BLaER1 treated with 17β-estradiol and CSF1 and Interleukin-3, amounts not matched to agents 10 nM and 100 nM (cell line): ENCODE results near the gene CTSW.

ENCODE experiments used
- H3K27ac ChIP-seq, 11 experiments: shearing (Covaris generic); formaldehyde crosslinking; 2 replicates each; pipeline ENCODE4 v1.8.1; 2022
- H3K27me3 ChIP-seq, 11 experiments: shearing (Covaris generic); formaldehyde crosslinking; 2 replicates each; pipeline ENCODE4 v1.8.1; 2022
- H3K36me3 ChIP-seq, 11 experiments: shearing (Covaris generic); formaldehyde crosslinking; 2 replicates each; pipeline ENCODE4 v1.8.1; 2022
- H3K4me1 ChIP-seq, 10 experiments: shearing (Covaris generic); formaldehyde crosslinking; 2 replicates each; pipeline ENCODE4 v1.8.1; 2022
- H3K4me2 ChIP-seq, 11 experiments: shearing (Covaris generic); formaldehyde crosslinking; 2 replicates each; pipeline ENCODE4 v1.8.1; 2022
- H3K4me3 ChIP-seq, 10 experiments: shearing (Covaris generic); formaldehyde crosslinking; 2 replicates each; pipeline ENCODE4 v1.8.1; 2022
- H3K9ac ChIP-seq, 11 experiments: shearing (Covaris generic); formaldehyde crosslinking; 2 replicates each; pipeline ENCODE4 v1.8.1; 2022
- H3K9me3 ChIP-seq, 11 experiments: shearing (Covaris generic); formaldehyde crosslinking; replicated peaks in 1 of 11; 2 replicates each; pipeline ENCODE4 v1.8.1; 2022
- H4K20me1 ChIP-seq, 11 experiments: shearing (Covaris generic); formaldehyde crosslinking; 2 replicates each; pipeline ENCODE4 v1.8.1; 2022
- Cebpa-rat ChIP-seq, 11 experiments: shearing (Covaris generic); IDR thresholded peaks; 2 replicates each; pipeline ENCODE4 v1.8.1; 2022

Gene CTSW

DNA sequence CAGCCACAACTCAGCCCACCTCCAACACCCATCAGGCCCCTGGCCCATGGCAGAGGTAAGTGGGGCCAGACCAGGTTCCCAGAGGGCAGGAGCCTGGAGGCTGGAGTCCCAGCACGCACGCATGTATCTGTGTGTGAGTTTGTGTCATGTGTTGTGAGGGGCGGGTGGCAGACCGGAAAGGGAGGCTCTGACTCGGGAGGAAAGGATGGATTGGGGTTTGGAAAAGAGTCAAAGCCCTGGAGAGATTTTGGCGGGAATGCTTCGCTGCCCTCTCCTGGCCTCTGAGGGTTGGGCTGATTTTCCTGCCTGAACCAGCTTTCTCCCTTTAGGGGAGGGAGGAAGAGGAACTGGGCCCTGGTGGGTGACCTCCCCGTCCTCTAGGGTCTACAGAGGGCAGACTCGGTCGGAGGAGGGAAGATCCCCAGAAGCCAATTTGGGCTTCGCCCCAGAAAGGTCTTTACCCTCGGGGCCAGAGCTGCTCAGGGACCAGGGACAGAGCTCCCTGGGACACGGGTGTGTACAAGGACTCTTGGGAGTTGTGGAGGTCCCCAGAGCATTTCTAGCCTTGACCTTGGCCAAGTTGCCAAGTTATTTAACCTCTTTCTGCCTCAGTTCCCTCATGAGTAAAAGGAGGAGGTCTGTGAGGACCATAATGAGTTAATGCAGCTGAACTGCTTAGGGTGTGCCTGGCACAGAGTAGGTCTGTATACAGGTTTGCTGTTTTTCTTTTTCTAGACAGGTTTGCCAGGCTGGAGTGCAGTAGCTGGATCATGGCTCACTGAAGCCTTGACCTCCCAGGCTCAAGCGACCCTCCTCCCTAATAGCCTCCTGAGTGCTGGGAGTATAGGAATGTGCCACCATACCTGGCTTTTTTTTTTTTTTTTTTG lies 32.3 kb downstream of the CTSW start:
- peak overlapping the region in 8 of 11 experiments; percentile 3 to 42 (median 20); a peak in 9 of 22 replicates for H3K9ac ChIP-seq
- no peaks in the 10 kb centered on the region for H3K9me3 ChIP-seq
- 0 out of 22 replicates have a peak, but pooled peaks cover 0 to 1% (median 0%) of the 10 kb centered on the region in 11 experiments for H3K36me3 ChIP-seq
- peak overlapping the region; percentile 63 to 83 (median 75) for H3K4me2 ChIP-seq
- H4K20me1 ChIP-seq: peaks cover 0 to 22% (median 13%) of the 10 kb centered on the region in 11 experiments; a peak in 12 of 22 replicates
- TF ChIP-seq Cebpa-rat (IDR thresholded peaks at IDR 0.05): no peak
- H3K4me1 ChIP-seq: peaks cover 39 to 73% (median 61%) of the 10 kb centered on the region in 10 experiments
- H3K4me3 ChIP-seq: no peak overlapping the region
- no peaks in the 10 kb centered on the region for H3K27me3 ChIP-seq
- peak overlapping the region in 6 of 11 experiments; percentile 15 to 58 (median 44); a peak in 8 of 22 replicates for H3K27ac ChIP-seq

DNA sequence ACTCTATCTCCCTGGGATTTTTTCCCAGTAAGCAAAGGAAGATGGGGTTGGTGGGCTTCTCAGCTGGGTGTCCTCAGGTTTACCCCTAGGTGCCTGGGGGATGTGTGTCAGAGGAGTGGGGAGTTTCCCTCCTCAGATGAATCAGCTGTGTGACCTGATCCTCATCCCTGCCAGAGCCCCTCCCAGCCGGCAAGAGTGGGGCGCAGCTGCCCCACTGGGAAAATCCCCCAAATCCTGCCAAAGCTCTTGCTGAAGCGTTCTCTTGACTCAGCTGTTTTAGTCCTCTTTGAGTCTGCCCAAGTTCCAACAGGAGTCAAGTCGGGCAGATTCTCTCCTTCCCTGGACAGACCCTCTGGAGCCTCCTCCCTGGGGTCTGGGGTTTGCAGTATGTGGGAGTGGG lies 33.2 kb downstream of the CTSW start:
- peaks cover 48 to 82% (median 70%) of the 10 kb centered on the region in 10 experiments for H3K4me1 ChIP-seq
- H3K9me3 ChIP-seq: no peaks in the 10 kb centered on the region
- H3K4me3 ChIP-seq: no peak overlapping the region
- H3K27ac ChIP-seq: no peak overlapping the region
- peak overlapping the region in 6 of 11 experiments; percentile 8 to 76 (median 71); a peak in 6 of 22 replicates for H3K4me2 ChIP-seq
- no peaks in the 10 kb centered on the region for H3K27me3 ChIP-seq
- no peak for TF ChIP-seq Cebpa-rat (IDR thresholded peaks at IDR 0.05)
- no peak overlapping the region for H3K9ac ChIP-seq
- H4K20me1 ChIP-seq: peaks cover 0 to 28% (median 18%) of the 10 kb centered on the region in 11 experiments; a peak in 12 of 22 replicates
- H3K36me3 ChIP-seq: peaks cover 0 to 10% (median 0%) of the 10 kb centered on the region in 11 experiments; a peak in 2 of 22 replicates

DNA sequence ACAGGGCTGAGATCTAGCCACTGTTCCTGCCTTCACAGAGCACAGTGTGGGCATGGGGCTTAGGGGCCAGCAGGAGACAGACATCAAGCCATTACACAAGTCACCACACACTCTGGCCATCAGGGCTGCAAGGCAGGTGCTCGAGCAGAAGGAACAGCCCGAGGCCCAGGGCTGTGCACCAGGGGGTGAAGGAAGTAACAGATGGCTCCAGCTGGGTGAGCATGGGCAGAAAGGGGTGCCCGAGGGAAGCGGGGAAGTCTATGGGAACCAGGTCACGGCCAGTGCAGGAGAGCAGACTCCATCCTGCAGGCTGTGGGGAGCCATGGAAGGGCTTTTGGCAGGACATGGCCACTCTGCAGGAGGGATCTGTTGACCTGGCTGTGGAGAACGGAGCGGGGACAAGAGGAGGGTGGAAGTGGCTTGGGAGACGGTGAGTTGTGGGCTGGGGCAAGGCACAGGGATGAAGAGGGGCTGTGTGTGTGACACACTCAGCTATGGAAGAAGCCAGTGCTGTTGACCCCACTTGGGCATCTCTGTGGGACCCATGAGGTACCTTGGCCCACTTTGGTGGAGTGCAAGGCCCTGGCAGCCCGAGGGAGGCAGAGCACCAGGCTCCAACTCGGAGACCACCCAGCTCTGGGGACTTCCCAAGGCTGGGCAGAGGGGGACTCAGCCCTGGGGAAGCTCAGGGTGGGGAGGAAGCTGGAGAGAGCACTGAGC lies 35.6 kb downstream of the CTSW start:
- peaks cover 0 to 10% (median 0%) of the 10 kb centered on the region in 11 experiments; a peak in 2 of 22 replicates for H3K36me3 ChIP-seq
- no peaks in the 10 kb centered on the region for H3K9me3 ChIP-seq
- H3K27me3 ChIP-seq: no peaks in the 10 kb centered on the region
- peaks cover 54 to 77% (median 67%) of the 10 kb centered on the region in 10 experiments for H3K4me1 ChIP-seq
- H3K27ac ChIP-seq: peak overlapping the region; percentile 10 to 78 (median 67); a peak in 19 of 22 replicates
- H4K20me1 ChIP-seq: peaks cover 2 to 29% (median 19%) of the 10 kb centered on the region in 11 experiments; a peak in 14 of 22 replicates
- peak overlapping the region; percentile 84 to 100 (median 95) for H3K4me2 ChIP-seq
- no peak for TF ChIP-seq Cebpa-rat (IDR thresholded peaks at IDR 0.05)
- peak overlapping the region; percentile 26 to 99 (median 94); a peak in 16 of 22 replicates for H3K9ac ChIP-seq
- peak overlapping the region in 4 of 10 experiments; percentile 5 to 46 (median 33); a peak in 5 of 20 replicates for H3K4me3 ChIP-seq

- Histone ChIP-seq H3K4me1 (peaks cover 60 to 77% (median 70%) of the 10 kb centered on the region in 10 experiments), H3K27ac (peak overlapping the region; percentile 10 to 78 (median 67); a peak in 19 of 22 replicates), H3K9ac (peak overlapping the region; percentile 38 to 99 (median 94); a peak in 20 of 22 replicates), H3K4me3 (peak overlapping the region in 4 of 10 experiments; percentile 31 to 89 (median 40); a peak in 8 of 20 replicates), H3K9me3 (no peaks in the 10 kb centered on the region), H3K4me2 (peak overlapping the region; percentile 84 to 100 (median 95)), H3K27me3 (no peaks in the 10 kb centered on the region), H4K20me1 (peaks cover 5 to 35% (median 23%) of the 10 kb centered on the region in 11 experiments; a peak in 14 of 22 replicates), H3K36me3 (peaks cover 0 to 10% (median 0%) of the 10 kb centered on the region in 11 experiments; a peak in 3 of 22 replicates)
- no peak for TF ChIP-seq Cebpa-rat (IDR thresholded peaks at IDR 0.05)
Measured at GRCh38 chr11:65915821-65916251, 36.2 kb downstream of the CTSW start.

GRCh38 chr11:65916391-65916790 lies 36.8 kb downstream of the CTSW start:
- Histone ChIP-seq H3K9me3 (no peaks in the 10 kb centered on the region), H3K4me3 (peak overlapping the region in 4 of 10 experiments; percentile 1 to 95 (median 68); a peak in 4 of 20 replicates), H3K27ac (peak overlapping the region in 8 of 11 experiments; percentile 5 to 78 (median 61); a peak in 12 of 22 replicates), H3K9ac (peak overlapping the region; percentile 38 to 99 (median 95); a peak in 19 of 22 replicates), H3K4me1 (peaks cover 62 to 76% (median 71%) of the 10 kb centered on the region in 10 experiments), H3K36me3 (peaks cover 0 to 14% (median 3%) of the 10 kb centered on the region in 11 experiments; a peak in 5 of 22 replicates), H3K27me3 (no peaks in the 10 kb centered on the region), H3K4me2 (peak overlapping the region; percentile 84 to 100 (median 95)), H4K20me1 (peaks cover 5 to 36% (median 24%) of the 10 kb centered on the region in 11 experiments; a peak in 14 of 22 replicates)
- TF ChIP-seq Cebpa-rat (IDR thresholded peaks at IDR 0.05): no peak

DNA sequence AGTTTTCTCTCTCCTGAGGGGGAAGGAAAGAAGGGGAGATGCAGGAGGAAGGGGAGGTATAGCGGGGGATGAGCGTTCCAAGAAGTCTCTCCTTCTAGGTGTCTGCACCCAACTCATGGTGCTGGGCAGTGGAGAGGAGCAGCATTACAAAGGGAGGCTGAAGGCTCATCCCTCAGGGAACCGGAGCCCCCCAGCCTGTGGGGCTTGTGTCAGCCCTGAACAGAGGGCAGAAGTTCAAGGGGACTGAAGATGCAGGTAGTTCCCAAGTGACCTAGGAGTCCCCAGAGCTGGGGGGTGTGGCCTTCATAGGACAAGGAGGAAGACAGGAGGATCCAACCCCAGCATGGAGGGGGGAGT lies 37.4 kb downstream of the CTSW start:
- peaks cover 59 to 70% (median 64%) of the 10 kb centered on the region in 10 experiments for H3K4me1 ChIP-seq
- H4K20me1 ChIP-seq: peaks cover 5 to 36% (median 24%) of the 10 kb centered on the region in 11 experiments; a peak in 14 of 22 replicates
- H3K27me3 ChIP-seq: no peaks in the 10 kb centered on the region
- no peak for TF ChIP-seq Cebpa-rat (IDR thresholded peaks at IDR 0.05)
- peak overlapping the region in 10 of 11 experiments; percentile 89 to 99 (median 96); a peak in 15 of 22 replicates for H3K9ac ChIP-seq
- H3K4me3 ChIP-seq: peak overlapping the region in 9 of 10 experiments; percentile 78 to 99 (median 95); a peak in 10 of 20 replicates
- H3K36me3 ChIP-seq: peaks cover 3 to 20% (median 7%) of the 10 kb centered on the region in 11 experiments
- H3K27ac ChIP-seq: peak overlapping the region in 4 of 11 experiments; percentile 5 to 78 (median 61); a peak in 5 of 22 replicates
- H3K4me2 ChIP-seq: peak overlapping the region; percentile 84 to 100 (median 95)
- no peaks in the 10 kb centered on the region for H3K9me3 ChIP-seq

DNA sequence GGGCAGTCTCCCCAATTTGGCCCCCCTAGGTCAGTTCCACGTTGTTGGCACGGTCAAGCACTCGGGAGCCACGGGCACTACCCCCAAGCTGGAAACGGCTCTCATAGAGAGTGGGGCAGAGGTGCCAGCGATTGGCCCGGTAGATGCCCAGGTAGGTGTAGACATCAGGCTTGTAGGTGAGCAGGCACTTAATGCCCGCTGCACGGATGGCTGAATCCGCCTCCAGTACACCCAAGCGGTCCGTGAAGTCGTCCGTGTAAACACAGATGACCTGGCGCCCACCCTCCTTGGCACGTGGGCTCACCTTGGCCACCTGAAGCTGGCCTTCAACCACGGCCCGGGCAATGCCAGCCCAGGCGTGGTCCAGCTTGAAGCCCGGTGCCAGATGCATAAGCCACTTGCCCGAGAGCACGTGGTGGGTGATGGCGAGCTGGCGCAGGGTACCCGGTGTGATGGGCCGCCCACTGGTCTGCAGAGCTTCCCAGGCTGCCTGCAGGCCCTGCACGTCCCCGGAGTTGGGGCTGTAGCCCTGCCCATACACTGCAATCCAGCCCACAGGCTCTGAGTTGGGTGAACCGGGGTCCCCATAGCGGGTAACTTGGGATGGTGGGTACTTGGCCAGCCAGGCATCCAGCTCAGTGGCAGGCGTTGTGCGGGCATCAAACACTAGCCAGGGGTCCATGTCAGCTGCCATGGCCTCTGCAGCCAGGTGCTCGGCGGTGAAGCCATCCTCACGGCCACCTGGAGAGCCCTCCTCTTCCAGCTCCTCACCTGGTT lies 38.0 kb downstream of the CTSW start:
- Histone ChIP-seq H3K27me3 (no peaks in the 10 kb centered on the region), H3K4me3 (peak overlapping the region; percentile 78 to 99 (median 92)), H4K20me1 (peaks cover 5 to 36% (median 24%) of the 10 kb centered on the region in 11 experiments; a peak in 14 of 22 replicates), H3K4me1 (peaks cover 53 to 68% (median 59%) of the 10 kb centered on the region in 10 experiments), H3K4me2 (peak overlapping the region; percentile 84 to 100 (median 95)), H3K9me3 (no peaks in the 10 kb centered on the region), H3K27ac (peak overlapping the region; percentile 90 to 97 (median 93); a peak in 19 of 22 replicates), H3K36me3 (peaks cover 9 to 26% (median 13%) of the 10 kb centered on the region in 11 experiments), H3K9ac (peak overlapping the region; percentile 89 to 99 (median 96); a peak in 21 of 22 replicates)
- no peak for TF ChIP-seq Cebpa-rat (IDR thresholded peaks at IDR 0.05)
